Choroid plexus epithelial cell (primary cell): ENCODE results near the gene TSPAN14.

Experiments
- DNase-seq: peaks from one replicate; pipeline ENCODE4 v3.0.0-alpha.2; 2010; ENCODE audit warnings: low read depth
- H3K4me3 ChIP-seq: 2 replicates; pipeline ENCODE4 v1.5.1; 2011; ENCODE audit warnings: low read depth, mild to moderate bottlenecking, control low read depth, low read length, moderate library complexity
- CTCF ChIP-seq: conservative IDR thresholded peaks from 2 replicates; pipeline ENCODE4 v1.5.1; 2011; ENCODE audit warnings: low read depth, mild to moderate bottlenecking, control low read depth, inconsistent platforms, low read length, moderate library complexity

TSPAN14 gene

GRCh38 chr10:80537736-80538480 is 83.8 kb downstream of the TSPAN14 start, which contains the start of gene SH2D4B:
Gene SH2D4B (plus strand): TSS chr10:80537902. CDS start chr10:80538332, 430 bp downstream.
- DNase-seq = no peak

GRCh38 chr10:80538481-80539185 is 84.5 kb downstream of the TSPAN14 start:
- H3K4me3 ChIP-seq = no peak overlapping the region
- TF ChIP-seq CTCF = no peak
- DNase-seq = no peak

More at GRCh38 chr10:80537736-80538480, 83.8 kb downstream of the TSPAN14 start, which contains the start of gene SH2D4B:
- TF ChIP-seq CTCF = no peak
- no peak within 1 kb of the TSS for H3K4me3 ChIP-seq

- no peak overlapping the region for H3K4me3 ChIP-seq
- TF ChIP-seq CTCF = no peak
These were observed 85.4 kb downstream of the TSPAN14 start for GRCh38 chr10:80539421-80540031.

GRCh38 chr10:80540136-80540535 is 86.0 kb downstream of the TSPAN14 start:
- DNase-seq = no peak
- no peak overlapping the region for H3K4me3 ChIP-seq
- TF ChIP-seq CTCF = no peak

More at GRCh38 chr10:80539421-80540031, 85.4 kb downstream of the TSPAN14 start:
- no peak for DNase-seq

GRCh38 chr10:80540618-80540980 is 86.5 kb downstream of the TSPAN14 start:
- DNase-seq = no peak
- H3K4me3 ChIP-seq = no peak overlapping the region
- TF ChIP-seq CTCF = no peak

- H3K4me3 ChIP-seq = no peak overlapping the region
- no peak for TF ChIP-seq CTCF
- no peak for DNase-seq
These were observed 87.1 kb downstream of the TSPAN14 start for GRCh38 chr10:80540981-80541750.
